GM18502 (cell line): Measurements from ENCODE around the gene ZCCHC3.
"Not testable (repeated sequence)": the region's sequence is repeated elsewhere in the genome, so short reads cannot be mapped to it uniquely, and the experiment has no call there.

Source experiments
- ATAC-seq: cut with Tn5 transposase; IDR thresholded peaks from one replicate; pipeline ENCODE4 v1.9.1; 2021; ENCODE audit warnings: mild to moderate bottlenecking; ENCODE audit not compliant: unreplicated experiment, poor library complexity

The ZCCHC3 gene

GRCh38 chr20:334578-334977 lies 37.2 kb downstream of the ZCCHC3 start:
- ATAC-seq: no peak

- ATAC-seq: not testable (repeated sequence)
Measured at GRCh38 chr20:336040-336439, 38.7 kb downstream of the ZCCHC3 start.

DNA sequence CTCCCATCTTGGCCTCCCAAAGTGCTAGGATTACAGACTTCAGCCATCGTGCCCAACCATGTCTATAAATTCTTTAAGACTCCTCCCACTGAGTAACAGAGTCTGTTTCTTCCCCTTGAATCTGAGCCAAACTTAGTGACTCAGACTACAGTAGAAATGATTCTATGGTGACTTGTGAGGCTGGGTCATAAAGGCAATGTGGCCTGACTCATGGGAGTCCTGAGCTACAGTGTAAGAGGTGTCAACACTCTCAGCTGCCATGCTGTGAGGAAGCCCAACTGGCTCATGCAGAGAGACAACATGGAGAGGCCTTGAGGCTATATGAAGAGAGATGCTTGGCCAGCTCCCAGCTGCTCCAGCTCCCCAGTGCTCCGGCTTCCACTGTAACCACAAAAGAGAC lies 44.3 kb downstream of the ZCCHC3 start:
- ATAC-seq: no peak

DNA sequence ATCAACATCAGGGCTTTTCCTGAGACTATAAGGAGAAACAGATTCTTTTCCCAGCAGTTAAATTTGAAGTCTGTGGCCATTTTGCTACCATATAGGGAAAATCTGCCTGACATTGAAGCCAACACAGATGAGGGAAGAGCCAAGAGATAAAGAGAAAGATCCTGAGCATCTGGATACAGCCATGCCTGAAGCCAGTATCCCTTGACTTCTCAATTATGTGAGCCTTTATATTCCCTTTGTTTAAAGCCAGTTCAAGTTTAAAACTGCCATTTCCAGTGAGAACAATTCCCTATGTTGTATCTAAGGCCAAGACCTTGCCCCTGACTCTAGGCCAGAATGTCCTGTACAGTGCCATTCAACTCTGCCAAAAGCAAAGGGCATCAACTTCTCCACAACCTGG lies 45.7 kb downstream of the ZCCHC3 start:
- no peak for ATAC-seq

GRCh38 chr20:346033-346639 lies 48.8 kb downstream of the ZCCHC3 start:
- no peak for ATAC-seq

DNA sequence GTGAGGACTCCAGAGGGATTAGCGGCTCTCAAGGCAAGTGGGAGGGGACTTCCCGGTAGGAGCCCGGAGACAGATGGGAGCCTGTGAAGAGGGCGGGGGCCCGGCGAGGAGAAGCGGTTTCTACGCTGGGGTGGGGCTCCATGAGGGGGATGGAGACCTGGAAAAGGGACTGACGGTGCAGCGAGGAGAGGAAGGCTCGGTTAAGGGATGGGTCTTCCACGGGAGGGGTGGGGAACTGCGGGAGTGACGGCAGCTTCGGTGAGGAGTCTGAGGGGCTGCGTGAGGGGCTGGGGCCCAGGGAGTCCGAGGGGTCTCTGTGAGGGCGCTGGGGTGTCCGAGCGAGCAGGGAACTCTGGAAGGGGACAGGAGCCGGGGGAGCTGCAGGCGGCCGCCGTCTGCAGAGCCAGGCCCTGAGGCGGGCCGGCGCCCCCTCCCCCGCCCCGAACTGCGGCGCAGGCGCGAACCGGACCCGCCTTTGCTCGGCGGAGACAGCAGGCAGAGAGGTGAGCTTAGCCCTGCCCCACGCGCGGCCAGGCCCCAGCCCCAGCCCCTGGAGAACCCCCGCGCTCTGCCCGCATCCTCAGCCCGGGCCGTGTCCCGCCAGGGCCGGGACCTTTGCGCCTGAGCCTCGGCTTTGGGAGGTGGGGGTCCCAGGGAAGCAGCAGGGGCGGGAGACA lies 49.4 kb downstream of the ZCCHC3 start, which contains the start of gene NRSN2:
TSS of gene NRSN2 (plus strand) at position 472 of the 677 bp plus-strand sequence. CDS start 2,533 bp downstream, outside the sequence.
- ATAC-seq: peak; percentile 50

- ATAC-seq: peak; percentile 1
Measured at GRCh38 chr20:347317-347639, 49.9 kb downstream of the ZCCHC3 start.

GRCh38 chr20:347640-348484 lies 50.5 kb downstream of the ZCCHC3 start:
- peak; percentile 79 for ATAC-seq

- ATAC-seq: no peak
Measured at GRCh38 chr20:348972-349841, 51.8 kb downstream of the ZCCHC3 start.
